CD4-positive, alpha-beta T cell (primary cell): ENCODE results near the gene CDC42SE2. TPM values are rescaled to one million over a fixed set of nuclear protein-coding genes. Genes with fewer than 3 reads are reported as not detected.

Experiments used
- ATAC-seq: fragments of 200-7000 bp; cut with Tn5 transposase; one replicate; pipeline ENCODE4 v1.10.0; 2022; ENCODE audit warnings: mild to moderate bottlenecking; ENCODE audit not compliant: poor library complexity
- CTCF ChIA-PET: fragments of 350-600 bp; sonication (Branson Sonifier 250); formaldehyde crosslinking; loops from one replicate; lab custom pipeline; 2021; ENCODE audit warnings: antibody characterized with exemption, inconsistent platforms; lab: Charles Lee
- POLR2A ChIA-PET: fragments of 350-600 bp; sonication (Branson Sonifier 250); formaldehyde crosslinking; loops from one replicate; lab custom pipeline; 2021; ENCODE audit warnings: antibody characterized with exemption, inconsistent platforms; lab: Charles Lee
- DNase-seq, 14 experiments: peaks; one replicate each; pipeline ENCODE4 v3.0.0-alpha.2; 2013 to 2020; ENCODE audit warnings: mixed read lengths in 2 of 14
- H3K27ac ChIP-seq, 2 donors: one replicate each; pipeline versions ENCODE4 v1.5.1 to v1.7.0; 2013; ENCODE audit warnings: low read length in 2 of 2, low read depth in 1 of 2, mild to moderate bottlenecking in 1 of 2
- H3K27me3 ChIP-seq, 2 experiments: 1 replicate in 1 of 2; 2 replicates in 1 of 2; pipeline versions ENCODE4 v1.6.1 to v1.7.0; 2013; ENCODE audit warnings: low read length in 2 of 2, control low read depth in 1 of 2, mild to moderate bottlenecking in 1 of 2, moderate library complexity in 1 of 2; ENCODE audit not compliant: insufficient read depth in 2 of 2, control insufficient read depth in 1 of 2
- H3K36me3 ChIP-seq: one replicate; pipeline ENCODE4 v1.6.1; 2013; ENCODE audit warnings: low read length, control low read depth; ENCODE audit not compliant: insufficient read depth
- H3K4me1 ChIP-seq: one replicate; pipeline ENCODE4 v1.6.1; 2013; ENCODE audit warnings: low read length, control low read depth; ENCODE audit not compliant: insufficient read depth
- H3K4me3 ChIP-seq: one replicate; pipeline ENCODE4 v1.5.1; 2013; ENCODE audit warnings: mild to moderate bottlenecking, low read length, moderate library complexity
- H3K9me3 ChIP-seq, 2 experiments: 1 replicate in 1 of 2; 2 replicates in 1 of 2; pipeline versions ENCODE4 v1.6.1 to v1.7.0; 2013; ENCODE audit warnings: low read length in 2 of 2, mild to moderate bottlenecking in 2 of 2, control low read depth in 1 of 2, moderate library complexity in 1 of 2; ENCODE audit not compliant: control insufficient read depth in 1 of 2, insufficient read depth in 1 of 2
- H3K27ac Mint-ChIP-seq: one replicate; pipeline ENCODE4 v1.8.0; 2020; ENCODE audit warnings: mixed read lengths
- H3K27me3 Mint-ChIP-seq: one replicate; pipeline ENCODE4 v1.8.0; 2021; ENCODE audit warnings: mixed read lengths
- H3K36me3 Mint-ChIP-seq: one replicate; pipeline ENCODE4 v1.8.0; 2021; ENCODE audit warnings: low read depth, mixed read lengths
- H3K4me1 Mint-ChIP-seq: one replicate; pipeline ENCODE4 v1.8.0; 2021; ENCODE audit warnings: low read depth, mixed read lengths
- H3K4me3 Mint-ChIP-seq: one replicate; pipeline ENCODE4 v1.8.0; 2020; ENCODE audit warnings: mild to moderate bottlenecking, mixed read lengths
- H3K9me3 Mint-ChIP-seq: one replicate; pipeline ENCODE4 v1.8.0; 2020; ENCODE audit warnings: mixed read lengths
- CTCF ChIP-seq: fragments of 200-600 bp; IDR thresholded peaks from one replicate; pipeline ENCODE4 v1.8.0; 2022; ENCODE audit warnings: antibody characterized with exemption, mild to moderate bottlenecking
- intact Hi-C, 2 experiments: fragments of 100-400 bp; cut with DNase I in 1 of 2; cut with micrococcal nuclease in 1 of 2; formaldehyde crosslinking; loops; one replicate each; pipeline versions ENCODE4 v1.15.1 to v1.9.0; 2023 to 2025; cut with DNase I, micrococcal nuclease
- total RNA-seq, 174 experiments: library from RNA in 2 of 174; stranded (reverse) in 2 of 174; gene quantifications; one replicate each; pipeline ENCODE4 v1.2.3 and lab custom pipeline; 2021 to 2026

The CDC42SE2 gene
- total RNA-seq, 2 experiments from 2014 or later: 218 to 230 TPM

GRCh38 chr5:131223751-131224386, 40.0 kb upstream of the CDC42SE2 start:
- Histone ChIP-seq H3K36me3 (no peaks in the 10 kb centered on the region), H3K27me3 (no peaks in the 10 kb centered on the region), H3K9me3 (no peaks in the 10 kb centered on the region), H3K4me1 (peaks cover 15% of the 10 kb centered on the region), H3K27ac (peak overlapping the region in 1 of 2 donors; percentile 11), H3K4me3 (no peak overlapping the region)
- POLR2A ChIA-PET: interaction anchor here (0.6 to 2.8 kb wide), 7 partner anchors 10 to 41 kb away, joined by 3 to 8 read pairs (median 5); no protein-coding TSS in a partner anchor
- H3K36me3 Mint-ChIP-seq: no peaks in the 10 kb centered on the region
- intact Hi-C loops: no loop called here
- no peak overlapping the region for H3K27ac Mint-ChIP-seq
- DNase-seq (no peak), ATAC-seq (no peak)
- no peaks in the 10 kb centered on the region for H3K9me3 Mint-ChIP-seq
- H3K4me1 Mint-ChIP-seq: peaks cover 16% of the 10 kb centered on the region
- H3K27me3 Mint-ChIP-seq: no peaks in the 10 kb centered on the region
- CTCF ChIA-PET: no interaction called here
- no peak for TF ChIP-seq CTCF
- H3K4me3 Mint-ChIP-seq: no peak overlapping the region

- POLR2A ChIA-PET: interaction anchor here (0.6 to 2.8 kb wide), 9 partner anchors 10 to 139 kb away, joined by 3 to 8 read pairs (median 5); no protein-coding TSS in a partner anchor
- H3K4me3 Mint-ChIP-seq: no peak overlapping the region
- H3K27me3 ChIP-seq: no peaks in the 10 kb centered on the region
These were observed 39.3 kb upstream of the CDC42SE2 start for GRCh38 chr5:131224387-131225201.

More at GRCh38 chr5:131224387-131225201, 39.3 kb upstream of the CDC42SE2 start:
- peak; percentile 64 for ATAC-seq
- no peaks in the 10 kb centered on the region for H3K36me3 ChIP-seq
- intact Hi-C loops: loop anchor here in 1 of 2 experiments (5.0 kb wide), 1 partner anchor 42 kb away; no protein-coding TSS in a partner anchor
- Mint-ChIP-seq H3K27me3 (no peaks in the 10 kb centered on the region), H3K9me3 (no peaks in the 10 kb centered on the region), H3K36me3 (no peaks in the 10 kb centered on the region), H3K4me1 (peaks cover 18% of the 10 kb centered on the region), H3K27ac (no peak overlapping the region)
- H3K9me3 ChIP-seq: no peaks in the 10 kb centered on the region
- H3K27ac ChIP-seq: peak overlapping the region in 1 of 2 donors; percentile 2
- no peak overlapping the region for H3K4me3 ChIP-seq
- DNase-seq: peak in 3 of 14 experiments; percentile 48 to 67 (median 49)
- H3K4me1 ChIP-seq: peaks cover 15% of the 10 kb centered on the region
- CTCF ChIA-PET: interaction anchor here (1.2 kb wide), 1 partner anchor 26 kb away, joined by 3 read pairs; no protein-coding TSS in a partner anchor
- no peak for TF ChIP-seq CTCF
